Neural progenitor cell (in vitro differentiated cells): ENCODE measurements around the gene KLF13. TPM values are rescaled to one million over a fixed set of nuclear protein-coding genes. Genes with fewer than 3 reads are reported as not detected.

ENCODE experiments used
- DNase-seq: peaks from one replicate; pipeline ENCODE4 v3.0.0-alpha.2; 2016; ENCODE audit warnings: low spot score
- H2AFZ ChIP-seq: fragments of 200-600 bp; sonication (generic); replicated peaks from 2 replicates; pipeline ENCODE4 v1.6.1; 2016; ENCODE audit warnings: antibody characterized with exemption
- H3F3A ChIP-seq: fragments of 200-600 bp; sonication (generic); 2 replicates; pipeline ENCODE4 v1.6.1; 2016; ENCODE audit warnings: antibody characterized with exemption, low read depth
- H3K27ac ChIP-seq: fragments of 200-600 bp; sonication (generic); 2 replicates; pipeline ENCODE4 v1.5.1; 2016; ENCODE audit warnings: mild to moderate bottlenecking
- H3K27me3 ChIP-seq: fragments of 200-600 bp; sonication (generic); 2 replicates; pipeline ENCODE4 v1.6.1; 2016; ENCODE audit warnings: mild to moderate bottlenecking, moderate library complexity
- H3K36me3 ChIP-seq: fragments of 200-600 bp; sonication (generic); 2 replicates; pipeline ENCODE4 v1.5.1; 2016
- H3K4me1 ChIP-seq: fragments of 200-600 bp; sonication (generic); 2 replicates; pipeline ENCODE4 v1.6.1; 2016; ENCODE audit warnings: mixed run types
- H3K4me2 ChIP-seq: fragments of 200-600 bp; sonication (generic); 2 replicates; pipeline ENCODE4 v1.6.1; 2016
- H3K4me3 ChIP-seq: fragments of 200-600 bp; sonication (generic); 2 replicates; pipeline ENCODE4 v1.5.1; 2016
- H3K79me2 ChIP-seq: fragments of 200-600 bp; sonication (generic); 2 replicates; pipeline ENCODE4 v1.6.1; 2016; ENCODE audit warnings: low read depth
- H3K9ac ChIP-seq: fragments of 200-600 bp; sonication (generic); 2 replicates; pipeline ENCODE4 v1.6.1; 2016
- H3K9me3 ChIP-seq: fragments of 200-600 bp; sonication (generic); 2 replicates; pipeline ENCODE4 v1.5.1; 2016; ENCODE audit warnings: low read depth
- H4K20me1 ChIP-seq: fragments of 200-600 bp; sonication (generic); 2 replicates; pipeline ENCODE4 v1.6.1; 2016; ENCODE audit warnings: low read depth
- H3K27ac Mint-ChIP-seq: 3 replicates; pipeline ENCODE4 v1.8.0; 2021; ENCODE audit warnings: mixed read lengths
- H3K27me3 Mint-ChIP-seq: 2 replicates; pipeline ENCODE4 v1.8.0; 2022; ENCODE audit warnings: low read depth, mild to moderate bottlenecking, inconsistent platforms, moderate library complexity, mixed read lengths; ENCODE audit not compliant: insufficient read depth
- H3K36me3 Mint-ChIP-seq: 3 replicates; pipeline ENCODE4 v1.8.0; 2021; ENCODE audit warnings: mixed read lengths
- H3K4me1 Mint-ChIP-seq: 3 replicates; pipeline ENCODE4 v1.8.0; 2021; ENCODE audit warnings: mixed read lengths
- H3K4me3 Mint-ChIP-seq: 3 replicates; pipeline ENCODE4 v1.8.0; 2021; ENCODE audit warnings: mild to moderate bottlenecking, moderate library complexity, mixed read lengths
- H3K9me3 Mint-ChIP-seq: 3 replicates; pipeline ENCODE4 v1.8.0; 2020; ENCODE audit warnings: mixed read lengths
- CTCF ChIP-seq: fragments of 200-600 bp; sonication (generic); IDR thresholded peaks from 2 replicates; pipeline ENCODE4 v1.5.1; 2017; ENCODE audit warnings: antibody characterized with exemption, mild to moderate bottlenecking
- EZH2 ChIP-seq: fragments of 200-600 bp; sonication (generic); IDR thresholded peaks from 2 replicates; pipeline ENCODE4 v1.6.1; 2017; ENCODE audit warnings: antibody characterized with exemption, mild to moderate bottlenecking, moderate library complexity
- EZH2phosphoT487 ChIP-seq: fragments of 200-600 bp; sonication (generic); IDR thresholded peaks from 2 replicates; pipeline ENCODE4 v1.6.1; 2017; ENCODE audit warnings: antibody characterized with exemption
- total RNA-seq: library from RNA; depleted of rRNA; stranded (reverse); fragments of >200 nt; gene quantifications from 2 replicates; pipeline ENCODE4 v1.2.3, GENCODE V29; 2015; ENCODE audit warnings: low replicate concordance

KLF13 gene
- total RNA-seq, 1 donor from 2014 or later = 11.9 TPM

DNA sequence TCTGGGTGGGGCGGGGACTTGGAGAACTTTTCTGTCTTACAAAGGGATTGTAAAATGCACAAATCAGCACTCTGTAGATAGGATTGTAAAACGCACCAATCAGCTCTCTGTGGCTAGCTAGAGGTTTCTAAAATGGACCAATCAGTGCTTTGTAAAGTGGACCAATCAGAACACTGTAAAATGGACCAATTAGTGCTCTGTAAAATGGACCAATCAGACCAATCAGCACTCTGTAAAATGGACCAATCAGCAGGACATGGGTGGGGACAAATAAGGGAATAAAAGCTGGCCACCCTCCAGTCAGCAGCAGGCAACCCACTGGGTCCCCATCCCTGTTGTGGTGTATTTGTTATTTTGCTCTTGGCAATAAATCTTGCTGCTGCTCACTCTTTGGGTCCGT lies 77.7 kb downstream of the KLF13 start:
- Histone ChIP-seq H3K4me1 (no peaks in the 10 kb centered on the region), H2AFZ (no peak overlapping the region), H3K36me3 (no peaks in the 10 kb centered on the region), H3K79me2 (no peaks in the 10 kb centered on the region), H3K27me3 (no peaks in the 10 kb centered on the region), H3K4me2 (no peak overlapping the region), H3K27ac (no peak overlapping the region), H3K4me3 (no peak overlapping the region), H3F3A (no peaks in the 10 kb centered on the region), H3K9me3 (no peaks in the 10 kb centered on the region), H4K20me1 (no peaks in the 10 kb centered on the region), H3K9ac (no peak overlapping the region)
- Mint-ChIP-seq H3K27ac (no peak overlapping the region), H3K9me3 (peaks cover 6% of the 10 kb centered on the region), H3K4me1 (peaks cover 4% of the 10 kb centered on the region), H3K36me3 (no peaks in the 10 kb centered on the region), H3K27me3 (peaks cover 3% of the 10 kb centered on the region), H3K4me3 (no peak overlapping the region)
- no peak for DNase-seq
- TF ChIP-seq CTCF (no peak), EZH2phosphoT487 (no peak), EZH2 (no peak)

- H4K20me1 ChIP-seq = no peaks in the 10 kb centered on the region
- H3K9me3 ChIP-seq = no peaks in the 10 kb centered on the region
- H3K4me2 ChIP-seq = no peak overlapping the region
- Mint-ChIP-seq H3K36me3 (no peaks in the 10 kb centered on the region), H3K27me3 (peaks cover 3% of the 10 kb centered on the region), H3K27ac (no peak overlapping the region), H3K4me1 (peaks cover under 1% of the 10 kb centered on the region), H3K9me3 (peaks cover 6% of the 10 kb centered on the region), H3K4me3 (no peak overlapping the region)
- H3K79me2 ChIP-seq = no peaks in the 10 kb centered on the region
- H3K36me3 ChIP-seq = no peaks in the 10 kb centered on the region
- no peak overlapping the region for H3K27ac ChIP-seq
- H3K4me3 ChIP-seq = no peak overlapping the region
- no peak for DNase-seq
- no peaks in the 10 kb centered on the region for H3K27me3 ChIP-seq
- no peaks in the 10 kb centered on the region for H3F3A ChIP-seq
- TF ChIP-seq EZH2 = no peak
- TF ChIP-seq EZH2phosphoT487 = no peak
- no peak for TF ChIP-seq CTCF
- no peak overlapping the region for H2AFZ ChIP-seq
- H3K9ac ChIP-seq = no peak overlapping the region
- H3K4me1 ChIP-seq = no peaks in the 10 kb centered on the region
These were observed 78.7 kb downstream of the KLF13 start for GRCh38 chr15:31405200-31405920.

- Histone ChIP-seq H3K4me2 (no peak overlapping the region), H3K79me2 (no peaks in the 10 kb centered on the region), H3F3A (no peaks in the 10 kb centered on the region), H3K4me3 (no peak overlapping the region), H4K20me1 (no peaks in the 10 kb centered on the region), H2AFZ (no peak overlapping the region), H3K36me3 (no peaks in the 10 kb centered on the region), H3K27ac (no peak overlapping the region), H3K9me3 (no peaks in the 10 kb centered on the region), H3K4me1 (peaks cover 3% of the 10 kb centered on the region), H3K9ac (no peak overlapping the region), H3K27me3 (no peaks in the 10 kb centered on the region)
- peaks cover 6% of the 10 kb centered on the region for H3K9me3 Mint-ChIP-seq
- no peak overlapping the region for H3K27ac Mint-ChIP-seq
- H3K36me3 Mint-ChIP-seq = no peaks in the 10 kb centered on the region
- no peak for TF ChIP-seq EZH2
- H3K4me3 Mint-ChIP-seq = no peak overlapping the region
- no peak for DNase-seq
- peaks cover 3% of the 10 kb centered on the region for H3K27me3 Mint-ChIP-seq
- no peaks in the 10 kb centered on the region for H3K4me1 Mint-ChIP-seq
These were observed 80.7 kb downstream of the KLF13 start for GRCh38 chr15:31407376-31407775.

- Histone ChIP-seq H2AFZ (no peak overlapping the region), H4K20me1 (no peaks in the 10 kb centered on the region), H3K4me1 (peaks cover 8% of the 10 kb centered on the region), H3K4me2 (no peak overlapping the region), H3K27me3 (no peaks in the 10 kb centered on the region), H3K27ac (no peak overlapping the region), H3K79me2 (no peaks in the 10 kb centered on the region), H3K36me3 (no peaks in the 10 kb centered on the region), H3K4me3 (no peak overlapping the region), H3F3A (no peaks in the 10 kb centered on the region), H3K9ac (no peak overlapping the region), H3K9me3 (no peaks in the 10 kb centered on the region)
- no peak for DNase-seq
- no peaks in the 10 kb centered on the region for H3K36me3 Mint-ChIP-seq
- H3K4me3 Mint-ChIP-seq = no peak overlapping the region
- no peaks in the 10 kb centered on the region for H3K4me1 Mint-ChIP-seq
- TF ChIP-seq EZH2 (no peak), EZH2phosphoT487 (no peak), CTCF (no peak)
- no peak overlapping the region for H3K27ac Mint-ChIP-seq
- peaks cover 3% of the 10 kb centered on the region for H3K27me3 Mint-ChIP-seq
- H3K9me3 Mint-ChIP-seq = peaks cover 6% of the 10 kb centered on the region
These were observed 81.2 kb downstream of the KLF13 start for GRCh38 chr15:31407851-31408250.
